Measurements from ENCODE around the gene NFKBIA.
A peak's percentile ranks its signal among the peaks of the same experiment; 100 is the strongest.
"Not testable (repeated sequence)": the region's sequence is repeated elsewhere in the genome, so short reads cannot be mapped to it uniquely, and the experiment has no call there.

Gene NFKBIA

DNA sequence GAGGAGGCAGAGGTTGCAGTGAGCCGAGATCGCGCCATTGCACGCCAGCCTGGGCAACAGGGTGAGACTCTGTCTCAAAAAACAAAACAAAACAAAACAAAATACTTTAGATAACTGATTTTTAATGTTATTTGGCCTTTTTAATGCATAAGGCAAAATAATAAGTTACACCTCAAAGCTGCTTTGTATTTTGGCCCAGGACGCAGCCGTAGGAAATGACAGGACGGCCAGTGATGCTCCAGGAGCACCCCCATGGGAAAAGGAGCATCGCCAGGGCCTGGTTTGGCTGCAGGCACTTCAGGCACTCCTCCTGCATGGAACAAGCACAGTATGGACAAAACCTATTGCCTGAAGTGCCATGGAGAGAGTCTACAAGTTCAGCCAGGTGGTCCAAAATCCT, 3.5 kb upstream of the NFKBIA start:
- no peak for DNase-seq

DNA sequence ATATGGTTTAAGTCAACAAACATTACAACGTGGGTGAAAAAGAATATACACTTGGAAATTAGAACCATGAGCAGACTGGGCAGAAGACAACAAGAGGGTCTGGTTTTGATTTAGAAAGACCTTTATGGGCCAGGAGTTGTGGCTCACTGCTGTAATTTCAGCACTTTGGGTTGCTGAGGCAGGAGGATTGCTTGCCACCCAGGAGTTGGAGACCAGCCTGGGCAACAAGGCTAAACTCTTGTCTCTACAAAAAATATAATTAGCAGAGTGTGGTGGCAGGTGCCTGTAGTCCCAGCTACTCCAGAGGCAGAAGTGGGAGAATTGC, 2.7 kb upstream of the NFKBIA start:
- DNase-seq: no peak

DNA sequence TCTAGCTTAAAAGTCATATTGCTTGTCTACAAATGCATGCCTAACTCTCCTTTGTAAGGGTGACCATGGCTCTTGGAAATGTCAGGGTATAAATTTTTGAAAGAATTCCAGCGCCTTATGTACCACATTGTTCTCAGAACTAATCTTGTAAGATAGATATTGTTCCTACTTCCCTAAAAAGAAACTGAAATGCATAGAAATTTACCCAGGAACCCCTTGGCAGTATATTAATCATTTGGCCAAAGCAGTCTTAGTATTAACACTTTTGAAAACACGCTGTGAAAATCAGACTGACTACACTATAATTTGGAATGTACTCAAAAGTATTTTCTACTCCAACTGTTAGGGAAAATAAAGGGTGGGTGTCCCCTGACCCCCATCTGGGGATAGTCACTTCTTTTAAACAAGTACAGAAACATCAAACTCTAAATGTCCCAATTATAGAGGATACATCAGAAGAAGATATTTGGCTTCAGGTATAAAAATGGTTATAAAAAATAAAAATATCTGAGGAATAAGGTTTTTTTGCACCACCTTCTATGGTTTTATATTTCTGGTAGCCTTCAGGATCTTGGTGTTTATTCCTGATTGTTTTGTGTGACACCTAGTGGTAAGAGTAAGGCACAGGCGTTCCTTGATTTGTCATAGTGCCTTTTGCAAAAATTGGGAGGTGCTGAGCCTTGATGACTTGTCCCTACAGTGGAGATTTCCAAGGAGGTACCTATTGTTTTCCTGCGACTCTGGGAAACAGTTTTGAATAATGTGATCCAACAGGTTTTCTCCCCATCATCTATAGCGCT, 2.2 kb upstream of the NFKBIA start:
- peak; percentile 80 for DNase-seq

DNA sequence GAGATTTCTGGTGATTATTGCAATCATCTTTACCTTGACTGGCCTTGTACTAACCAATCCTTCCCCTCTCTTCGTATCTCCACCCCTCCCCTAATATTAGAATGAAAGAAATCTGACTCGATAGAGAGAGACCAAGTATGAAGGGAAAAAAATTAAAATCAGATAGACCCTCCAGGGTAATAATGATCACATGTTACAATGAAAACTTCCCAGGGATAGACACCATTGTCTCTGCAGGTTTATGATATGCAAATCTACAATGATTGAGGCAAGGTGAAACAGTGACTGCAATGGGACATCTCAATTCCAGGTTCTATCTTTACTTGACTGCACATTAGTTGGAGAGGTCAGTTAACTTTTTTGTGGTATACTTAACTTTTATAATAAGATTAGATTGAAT, 1.5 kb upstream of the NFKBIA start:
- no peak for DNase-seq

DNA sequence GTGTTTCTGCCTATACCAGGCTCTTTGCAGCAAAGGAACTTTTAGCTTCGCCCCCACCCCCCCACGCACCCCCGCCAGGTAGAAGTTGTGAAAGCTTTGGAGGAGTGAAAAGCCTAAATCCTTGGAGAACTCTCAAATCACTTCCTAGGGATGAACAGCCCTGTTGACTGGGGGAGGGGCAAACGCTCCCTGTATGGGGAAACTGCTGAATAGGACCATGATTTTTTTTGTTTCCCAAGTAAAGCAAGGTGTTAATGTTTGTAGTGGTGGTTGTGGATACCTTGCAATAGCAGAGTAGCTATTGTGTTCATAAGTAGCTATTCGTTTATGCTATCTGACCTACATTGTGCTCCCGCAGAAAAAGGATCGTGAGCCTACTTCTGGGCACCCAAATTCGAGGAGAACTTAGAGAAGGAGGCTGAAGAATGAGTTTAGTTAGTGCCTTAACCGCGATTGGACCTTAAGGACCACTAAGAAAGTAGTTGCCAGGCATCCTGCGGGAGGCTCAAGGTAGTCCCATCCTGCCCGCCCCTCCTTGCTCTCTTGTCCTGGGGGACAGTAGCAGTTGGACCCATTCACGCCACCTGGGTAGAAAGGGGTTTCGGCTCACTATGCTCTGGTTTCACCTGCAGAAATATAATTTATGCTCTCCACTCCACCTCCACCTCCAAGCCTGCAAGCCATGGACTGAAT, 901 bp upstream of the NFKBIA start:
- peak; percentile 73 for DNase-seq

DNA sequence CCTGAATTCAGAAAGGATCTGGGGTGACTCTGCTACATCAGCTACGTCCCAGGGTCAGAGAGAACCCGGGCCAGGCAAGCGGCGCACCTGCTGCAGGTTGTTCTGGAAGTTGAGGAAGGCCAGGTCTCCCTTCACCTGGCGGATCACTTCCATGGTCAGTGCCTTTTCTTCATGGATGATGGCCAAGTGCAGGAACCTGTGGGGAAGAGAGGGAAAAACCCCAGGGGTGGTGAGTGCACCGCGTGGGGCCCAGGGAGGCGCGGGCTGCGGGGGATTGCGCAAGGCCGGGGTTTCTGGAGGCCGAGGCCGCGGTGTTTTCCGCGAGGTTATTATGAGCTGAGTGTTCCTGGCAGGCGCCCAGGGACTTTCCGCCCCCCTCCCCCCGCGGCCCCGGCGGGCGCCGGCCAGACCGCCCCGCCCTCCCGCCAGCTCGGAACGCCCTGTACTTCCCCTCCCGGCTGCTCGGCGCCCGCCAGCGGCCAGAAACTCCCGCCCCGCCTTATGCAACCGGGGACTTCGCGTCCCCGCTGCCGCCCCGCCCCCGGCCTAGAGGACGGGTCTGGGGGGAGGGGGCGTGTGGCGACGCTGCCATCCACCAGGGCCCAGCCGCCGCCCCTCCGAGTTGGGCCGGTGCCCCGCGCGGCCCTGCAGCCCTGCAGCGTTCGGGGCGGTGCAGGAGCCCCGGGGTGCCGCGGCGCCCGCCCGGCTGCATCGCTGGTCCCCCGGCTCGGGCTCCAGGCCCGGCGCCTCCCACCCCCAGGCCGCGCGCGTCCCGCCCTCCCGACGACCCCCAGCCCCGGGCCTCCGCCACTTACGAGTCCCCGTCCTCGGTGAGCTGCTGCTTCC, 723 bp downstream of the NFKBIA start:
- peak; percentile 92 for DNase-seq

DNA sequence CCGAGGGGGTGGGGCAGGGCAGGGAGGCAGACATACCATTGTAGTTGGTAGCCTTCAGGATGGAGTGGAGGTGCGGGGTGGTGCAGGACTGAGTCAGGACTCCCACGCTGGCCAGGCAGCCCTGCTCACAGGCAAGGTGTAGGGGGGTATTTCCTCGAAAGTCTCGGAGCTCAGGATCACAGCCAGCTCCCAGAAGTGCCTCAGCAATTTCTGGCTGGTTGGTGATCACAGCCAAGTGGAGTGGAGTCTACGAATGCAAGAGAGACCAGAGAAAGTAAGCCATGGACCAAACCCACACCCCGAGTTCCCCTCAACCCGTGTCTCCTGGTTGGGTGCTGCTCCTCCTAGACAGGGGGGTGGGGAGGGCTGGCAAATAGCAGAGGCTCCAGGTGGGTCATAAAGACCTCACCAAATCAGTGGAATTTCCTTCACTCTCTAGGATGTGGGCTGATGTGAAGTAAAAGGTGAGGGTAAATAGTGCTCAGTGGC, 1.4 kb downstream of the NFKBIA start:
- DNase-seq: peak; percentile 42

DNA sequence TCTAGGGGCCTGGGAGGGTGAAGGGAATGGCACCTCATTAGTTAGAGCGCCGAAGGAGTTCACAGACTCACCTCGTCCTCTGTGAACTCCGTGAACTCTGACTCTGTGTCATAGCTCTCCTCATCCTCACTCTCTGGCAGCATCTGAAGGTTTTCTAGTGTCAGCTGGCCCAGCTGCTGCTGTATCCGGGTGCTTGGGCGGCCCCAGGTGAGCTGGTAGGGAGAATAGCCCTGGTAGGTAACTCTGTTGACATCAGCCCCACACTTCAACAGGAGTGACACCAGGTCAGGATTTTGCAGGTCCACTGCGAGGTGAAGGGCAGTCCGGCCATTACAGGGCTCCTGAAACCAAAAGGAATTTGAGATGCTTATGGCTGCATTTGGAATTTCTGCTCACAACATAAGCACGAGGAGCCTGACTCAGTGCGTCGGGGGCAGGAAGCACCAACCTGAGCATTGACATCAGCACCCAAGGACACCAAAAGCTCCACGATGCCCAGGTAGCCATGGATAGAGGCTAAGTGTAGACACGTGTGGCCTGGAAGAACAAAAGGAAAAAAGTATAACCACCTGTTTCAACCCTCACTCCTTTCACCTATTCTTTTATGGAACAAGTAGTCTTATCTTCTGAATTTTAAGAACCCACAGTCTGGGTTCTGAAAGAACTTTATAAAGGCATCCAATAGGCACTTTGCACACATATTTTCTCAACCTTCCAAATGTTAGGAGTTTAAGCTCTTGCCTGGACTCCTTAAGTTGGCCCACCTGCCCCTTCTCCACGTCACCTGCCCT, 2.0 kb downstream of the NFKBIA start:
- DNase-seq: no peak

DNA sequence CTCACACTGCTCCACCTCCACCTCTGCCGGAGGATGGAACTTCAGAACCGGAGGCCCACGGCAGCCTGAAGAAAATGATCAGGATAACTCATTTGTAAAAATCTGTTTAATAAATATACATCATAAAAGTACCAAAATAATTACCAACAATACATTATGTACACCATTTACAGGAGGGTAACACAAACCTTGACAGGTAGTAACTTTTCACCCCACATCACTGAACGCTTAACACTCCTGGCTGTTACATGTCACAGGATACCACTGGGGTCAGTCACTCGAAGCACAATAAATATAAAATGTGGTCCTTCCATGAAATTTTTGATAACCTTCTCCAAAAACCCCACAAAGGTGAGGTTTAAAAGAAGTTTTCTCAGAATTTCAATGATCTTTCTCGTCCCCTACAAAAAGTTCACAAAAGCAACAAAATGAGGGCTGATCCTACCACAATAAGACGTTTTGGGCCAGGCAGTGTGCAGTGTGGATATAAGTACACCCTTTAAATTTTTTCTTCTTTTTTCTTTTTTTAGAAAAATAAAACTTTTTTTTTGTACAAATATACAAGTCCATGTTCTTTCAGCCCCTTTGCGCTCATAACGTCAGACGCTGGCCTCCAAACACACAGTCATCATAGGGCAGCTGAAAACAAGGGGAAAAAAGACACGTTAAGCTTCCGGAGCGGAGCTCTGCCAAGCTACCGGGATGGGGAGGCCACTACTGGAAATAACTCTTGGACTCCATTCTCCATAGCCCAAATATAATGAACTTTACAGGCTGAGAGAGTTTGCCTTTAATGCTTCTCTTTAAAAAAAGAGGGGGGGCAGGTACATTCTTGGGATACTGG, 2.9 kb downstream of the NFKBIA start:
- DNase-seq: no peak

DNA sequence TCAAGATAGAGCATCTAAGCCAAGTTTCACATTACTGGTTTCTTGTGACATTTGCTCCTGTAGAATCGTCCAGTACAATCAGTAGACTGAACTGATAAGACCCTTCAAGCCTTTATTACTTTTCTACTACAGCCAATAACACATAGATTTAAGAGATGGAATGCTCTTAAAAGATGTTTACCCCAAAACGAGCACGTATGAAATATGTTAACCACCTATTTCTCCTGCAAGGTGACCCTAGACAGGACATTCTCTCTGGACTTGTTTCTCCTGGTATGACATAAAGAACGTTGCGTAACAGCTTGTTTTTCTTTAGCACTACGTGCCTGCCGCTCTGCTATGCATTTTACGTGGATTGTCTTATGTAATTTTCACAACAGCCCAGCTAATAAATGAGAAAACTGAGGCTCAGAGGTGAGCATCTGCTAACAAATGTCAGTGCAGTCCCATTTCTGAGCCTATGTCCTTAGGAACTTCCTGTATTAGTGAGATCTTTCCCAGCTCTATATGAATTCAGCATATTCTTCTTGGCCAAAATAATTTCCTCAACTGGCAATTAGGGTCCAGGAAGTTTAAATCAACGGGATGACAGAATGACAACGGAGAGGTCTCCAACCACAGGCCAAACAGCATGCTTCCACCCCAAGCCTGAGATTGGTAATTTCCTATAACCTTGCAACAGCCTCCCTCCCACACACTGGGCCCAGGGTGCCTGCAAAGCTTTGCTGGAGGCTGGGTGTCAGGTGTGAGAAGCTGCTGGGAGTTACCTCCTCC, 3.7 kb downstream of the NFKBIA start:
- DNase-seq: no peak

DNA sequence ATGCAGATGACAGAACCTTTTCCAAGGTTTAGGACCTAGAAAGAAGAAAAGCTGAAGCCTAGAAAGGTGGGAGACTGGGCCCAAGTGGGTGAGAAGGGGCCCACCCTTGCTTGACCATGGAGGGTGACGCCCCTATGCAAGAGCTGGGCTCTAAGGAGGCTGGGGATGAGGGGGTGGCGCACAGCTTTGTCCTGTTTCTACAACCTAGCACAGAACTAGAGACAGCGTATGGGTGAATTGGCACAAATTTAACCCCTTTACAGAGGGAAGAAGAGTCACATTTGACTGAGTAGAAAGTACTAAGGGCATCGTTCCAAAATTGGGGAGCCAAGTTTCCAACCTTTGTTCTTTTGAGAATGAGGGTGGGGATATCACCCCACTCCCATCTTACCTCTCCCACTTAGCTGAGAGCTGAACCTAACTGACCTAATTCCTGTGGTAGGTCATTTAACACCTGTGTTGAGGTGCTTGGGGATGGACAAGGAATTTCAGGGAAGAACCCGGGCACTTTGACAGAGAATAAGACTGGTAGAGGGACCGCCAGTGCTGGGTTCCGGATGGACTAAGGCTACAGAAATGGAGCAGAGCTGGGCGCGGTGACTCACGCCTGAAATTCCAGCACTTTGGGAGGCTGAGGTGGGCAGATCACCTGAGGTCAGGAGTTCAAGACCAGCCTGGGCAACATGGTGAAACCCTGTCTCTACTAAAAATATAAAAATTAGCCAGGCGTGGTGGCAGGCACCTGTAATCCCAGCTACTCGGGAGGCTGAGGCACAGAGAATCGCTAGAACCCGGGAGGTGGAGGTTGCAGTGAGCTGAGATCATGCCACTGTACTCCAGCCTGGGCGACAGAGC, 5.2 kb downstream of the NFKBIA start:
- no peak for DNase-seq

DNA sequence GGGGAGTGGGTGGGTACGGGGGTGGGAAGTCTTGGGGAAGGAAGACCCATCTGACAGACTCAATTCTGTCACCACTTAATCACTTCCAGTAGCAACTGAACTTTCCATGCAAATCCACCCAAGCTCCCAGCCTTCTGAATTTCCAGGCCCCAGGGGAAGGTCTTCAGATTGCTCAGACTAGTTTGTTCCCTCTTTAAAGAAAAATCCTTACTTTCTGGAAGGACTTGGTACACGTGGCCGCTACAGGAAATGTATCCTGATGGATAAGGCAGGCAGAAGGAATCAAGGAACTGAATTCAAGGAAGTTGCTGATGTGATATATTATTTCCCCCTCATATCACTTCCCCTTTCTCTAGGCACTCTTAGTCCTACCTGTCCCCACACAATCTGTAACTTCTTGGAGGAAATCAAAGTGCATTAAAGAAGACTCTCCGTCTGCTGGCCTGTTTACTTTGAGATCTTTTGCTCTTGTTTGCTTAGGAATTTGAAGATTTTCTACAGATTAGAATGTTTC, 6.4 kb downstream of the NFKBIA start:
- DNase-seq: no peak

DNA sequence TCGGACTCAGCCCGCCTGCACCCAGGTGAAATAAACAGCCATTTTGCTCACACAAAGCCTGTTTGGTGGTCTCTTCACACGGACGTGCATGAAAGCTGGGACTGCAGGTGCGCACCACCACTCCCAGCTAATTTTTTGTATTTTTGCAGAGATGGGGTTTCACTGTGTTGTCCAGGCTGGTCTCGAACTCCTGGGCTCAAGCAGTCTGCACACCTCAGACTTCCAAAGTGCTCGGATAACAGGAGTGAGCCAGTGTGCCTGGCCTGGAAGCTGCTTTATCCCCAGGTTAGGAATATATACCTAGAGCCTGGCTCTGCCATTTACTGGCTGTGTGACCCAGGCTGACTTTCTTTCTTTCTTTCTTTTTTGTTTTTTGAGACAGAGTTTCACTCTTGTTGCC, 7.9 kb downstream of the NFKBIA start:
- not testable (repeated sequence) for DNase-seq

DNA sequence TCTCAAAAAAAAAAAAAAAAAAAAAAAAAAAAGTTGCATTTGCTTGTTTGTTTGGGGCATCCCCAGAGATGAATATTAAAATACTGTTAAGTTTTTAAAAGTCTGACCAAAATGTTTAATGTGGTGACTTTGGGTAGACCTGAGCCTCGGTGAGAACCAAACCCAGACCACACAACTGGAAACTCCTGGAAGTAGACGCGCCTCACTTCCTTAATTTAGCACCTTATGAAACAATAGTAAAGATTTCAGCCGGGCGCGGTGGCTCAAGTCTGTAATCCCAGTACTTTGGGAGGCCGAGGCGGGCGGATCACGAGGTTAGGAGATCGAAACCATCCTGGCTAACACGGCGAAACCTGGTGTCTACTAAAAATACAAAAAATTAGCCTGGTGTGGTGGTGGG, 9.3 kb downstream of the NFKBIA start:
- no peak for DNase-seq

DNA sequence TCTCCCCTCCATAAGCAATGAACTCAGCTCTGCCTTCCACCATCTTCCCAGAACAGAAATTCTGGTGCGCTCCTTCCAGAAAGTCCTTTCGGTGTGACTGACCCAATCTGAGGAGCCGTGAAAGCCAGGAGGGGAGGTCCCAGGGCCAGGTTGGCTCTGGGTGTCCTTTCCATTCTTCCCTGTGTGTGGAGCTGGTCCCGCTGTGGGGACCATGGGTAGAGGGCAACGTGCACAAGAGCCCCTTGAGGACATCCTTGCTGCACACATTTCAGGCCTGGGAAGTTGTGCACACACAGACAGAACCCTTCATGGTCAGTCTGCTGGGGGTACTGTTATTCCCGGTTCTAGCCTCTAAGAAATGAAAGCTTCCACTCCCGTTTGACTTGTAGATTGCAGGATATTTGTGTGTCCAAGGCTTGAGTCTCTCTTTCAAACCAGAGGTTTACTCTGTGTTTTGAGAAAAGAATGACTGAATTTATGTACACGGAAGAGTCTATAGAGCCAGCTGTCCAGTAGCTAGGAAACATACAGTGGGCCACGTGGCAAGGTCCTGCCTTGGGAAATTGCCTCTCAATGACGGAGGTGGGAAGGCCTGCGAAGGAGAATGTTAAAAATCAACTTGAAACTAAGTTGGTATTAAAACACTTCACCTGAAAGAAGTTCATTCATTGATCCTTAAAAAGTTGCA, 10.1 kb downstream of the NFKBIA start:
- DNase-seq: no peak

DNA sequence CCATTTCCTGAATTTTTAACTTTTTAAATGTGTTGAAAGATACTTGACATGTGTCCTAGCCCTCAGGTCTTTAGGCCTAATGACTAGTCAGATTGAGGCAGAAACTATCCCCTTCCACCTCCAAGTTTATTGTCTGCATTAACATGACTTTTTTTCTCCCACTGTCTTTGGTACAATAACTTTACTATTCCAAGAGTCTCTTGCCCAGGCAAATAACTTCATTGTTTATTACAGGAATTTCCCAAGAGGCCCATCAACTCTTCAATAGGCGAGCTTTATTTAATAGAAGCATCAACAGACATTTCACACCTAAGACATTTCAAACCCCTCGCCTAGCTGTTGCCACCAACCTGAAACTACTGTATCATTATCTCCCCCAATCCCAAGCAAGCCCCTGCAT, 10.7 kb downstream of the NFKBIA start:
- DNase-seq: no peak

DNA sequence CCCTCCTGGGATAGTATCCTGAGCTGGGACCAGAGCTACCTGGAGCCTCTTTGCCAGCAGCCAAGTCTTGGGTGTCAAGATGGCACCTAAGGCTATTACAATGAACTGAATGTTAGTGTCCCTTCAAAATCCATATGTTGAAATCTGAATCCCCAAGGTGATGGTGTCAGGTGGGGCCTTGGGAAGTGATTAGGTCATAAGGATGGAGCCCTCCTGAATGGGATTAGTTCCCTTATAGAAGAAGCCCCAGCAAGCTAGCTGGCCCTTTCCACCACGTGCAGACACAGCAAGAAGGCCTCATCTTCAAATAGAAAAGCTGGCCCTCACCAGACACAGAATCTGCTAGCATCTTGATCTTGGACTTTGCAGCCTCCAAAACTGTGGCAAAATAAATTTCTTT, 12.4 kb downstream of the NFKBIA start:
- DNase-seq: no peak

DNA sequence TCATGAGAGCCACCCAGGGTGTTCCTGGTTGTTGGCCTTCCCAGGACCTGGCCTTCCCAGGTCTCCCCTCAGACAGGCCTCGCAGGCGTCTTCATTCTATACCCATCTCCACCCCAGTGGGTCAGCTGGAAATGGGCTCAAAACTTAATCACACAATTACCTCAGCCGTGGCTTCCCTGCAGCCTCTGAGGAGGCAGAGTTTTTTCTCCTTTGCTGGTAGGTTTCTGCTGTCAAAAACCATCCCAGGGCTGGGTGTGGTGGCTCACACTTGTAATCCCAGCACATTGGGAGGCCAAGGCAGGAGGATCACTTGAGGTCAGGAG, 13.2 kb downstream of the NFKBIA start:
- no peak for DNase-seq
